Uterus (tissue), 4 donors: Measurements from ENCODE around the gene SLC35F3. TPM values are rescaled to one million over a fixed set of nuclear protein-coding genes. Genes with fewer than 3 reads are reported as not detected.

Source experiments
- DNase-seq, 2 donors: peaks; one replicate each; pipeline ENCODE4 v3.0.0-alpha.2; 2019 to 2020
- H3K27ac ChIP-seq, 2 donors: fragments of 200-600 bp; sonication (generic); 1 replicate in 1 of 2; 2 replicates in 1 of 2; pipeline ENCODE4 v1.5.1; 2016 to 2018
- H3K27me3 ChIP-seq, 2 donors: fragments of 200-600 bp; sonication (generic); one replicate each; pipeline ENCODE4 v1.5.1; 2018 to 2019; ENCODE audit warnings: control low read depth in 1 of 2
- H3K36me3 ChIP-seq, 2 donors: fragments of 200-600 bp; sonication (generic); one replicate each; pipeline ENCODE4 v1.5.1; 2019; ENCODE audit warnings: control low read depth in 1 of 2
- H3K4me1 ChIP-seq, 2 donors: fragments of 200-600 bp; sonication (generic); one replicate each; pipeline ENCODE4 v1.5.1; 2018 to 2019; ENCODE audit warnings: control low read depth in 1 of 2
- H3K4me3 ChIP-seq, 2 donors: fragments of 200-600 bp; sonication (generic); 1 replicate in 1 of 2; 2 replicates in 1 of 2; pipeline ENCODE4 v1.5.1; 2018 to 2019; ENCODE audit warnings: mild to moderate bottlenecking in 1 of 2
- H3K9me3 ChIP-seq, 2 donors: fragments of 200-600 bp; sonication (generic); one replicate each; pipeline ENCODE4 v1.5.1; 2019; ENCODE audit warnings: control low read depth in 1 of 2
- POLR2A ChIP-seq, 2 donors: fragments of 450-650 bp; IDR thresholded peaks; one replicate each; pipeline ENCODE4 v1.6.1; 2016; ENCODE audit warnings: antibody characterized with exemption in 2 of 2, mild to moderate bottlenecking in 1 of 2, moderate library complexity in 1 of 2
- intact Hi-C: fragments of 100-400 bp; cut with DNase I; formaldehyde crosslinking; loops from one replicate; pipeline ENCODE4 v1.15.1; 2023; ENCODE audit warnings: low total_unique reads
- total RNA-seq, 4 donors: library from RNA; depleted of rRNA in 3 of 4; stranded (reverse); fragments of >200 nt in 3 of 4; gene quantifications; one replicate each; pipeline versions ENCODE4 v1.1.0 to v1.2.4, GENCODE V29; 2014 to 2023
- TF ChIP-seq, protein P1 (sequence below), 4 experiments: fragments of 200-600 bp in 2 of 4; fragments of 450-650 bp in 2 of 4; sonication (generic) in 2 of 4; IDR thresholded peaks; one replicate each; pipeline ENCODE4 v1.5.1; 2016 to 2019; ENCODE audit warnings: antibody characterized with exemption in 4 of 4, mild to moderate bottlenecking in 2 of 4, moderate library complexity in 1 of 4
- donor health status: DM: yes; HTN: yes; CAD: no.

SLC35F3 gene
- total RNA-seq, 4 donors from 2014 or later: 0.24 to 0.62 (median 0.26) TPM; not detected in 1

DNA sequence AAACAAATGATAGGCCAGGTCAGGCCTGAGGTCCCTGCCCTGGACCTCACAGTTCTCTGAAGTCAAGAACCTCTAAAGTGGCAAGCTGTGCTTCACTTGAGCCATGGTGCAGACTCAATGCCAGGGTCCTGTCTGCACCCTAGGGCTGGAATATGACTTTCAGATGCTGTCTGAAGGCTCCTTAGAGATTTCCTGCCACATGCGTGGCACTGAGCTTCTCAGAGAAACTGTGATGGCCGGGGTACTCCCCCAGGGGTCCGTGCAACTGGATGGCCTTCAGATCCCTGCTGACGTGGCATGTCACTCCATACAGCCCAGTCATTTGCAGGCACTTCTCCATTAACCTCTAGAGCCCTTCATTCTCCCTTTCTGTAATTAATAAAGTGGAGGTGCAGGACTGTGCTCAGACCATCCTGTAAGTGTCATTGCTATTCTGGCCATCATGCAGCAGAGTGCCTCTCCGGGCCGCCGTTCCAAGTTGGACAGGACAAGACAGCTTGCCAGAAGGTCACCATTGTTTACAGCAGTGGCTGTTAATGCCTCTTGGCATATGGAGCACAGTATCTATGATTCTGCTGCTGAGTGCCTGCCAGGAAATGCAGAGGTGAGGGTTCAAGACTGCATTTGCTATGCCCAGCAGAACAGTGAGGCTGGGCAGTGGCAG, 263.7 kb downstream of the SLC35F3 start:
- Histone ChIP-seq H3K9me3 (no peaks in the 10 kb centered on the region), H3K27me3 (no peaks in the 10 kb centered on the region), H3K36me3 (no peaks in the 10 kb centered on the region), H3K27ac (no peak overlapping the region), H3K4me1 (no peaks in the 10 kb centered on the region), H3K4me3 (no peak overlapping the region)
- DNase-seq: no peak
- no peak for TF ChIP-seq POLR2A (IDR thresholded peaks at IDR 0.05)
- TF ChIP-seq, protein P1, sequence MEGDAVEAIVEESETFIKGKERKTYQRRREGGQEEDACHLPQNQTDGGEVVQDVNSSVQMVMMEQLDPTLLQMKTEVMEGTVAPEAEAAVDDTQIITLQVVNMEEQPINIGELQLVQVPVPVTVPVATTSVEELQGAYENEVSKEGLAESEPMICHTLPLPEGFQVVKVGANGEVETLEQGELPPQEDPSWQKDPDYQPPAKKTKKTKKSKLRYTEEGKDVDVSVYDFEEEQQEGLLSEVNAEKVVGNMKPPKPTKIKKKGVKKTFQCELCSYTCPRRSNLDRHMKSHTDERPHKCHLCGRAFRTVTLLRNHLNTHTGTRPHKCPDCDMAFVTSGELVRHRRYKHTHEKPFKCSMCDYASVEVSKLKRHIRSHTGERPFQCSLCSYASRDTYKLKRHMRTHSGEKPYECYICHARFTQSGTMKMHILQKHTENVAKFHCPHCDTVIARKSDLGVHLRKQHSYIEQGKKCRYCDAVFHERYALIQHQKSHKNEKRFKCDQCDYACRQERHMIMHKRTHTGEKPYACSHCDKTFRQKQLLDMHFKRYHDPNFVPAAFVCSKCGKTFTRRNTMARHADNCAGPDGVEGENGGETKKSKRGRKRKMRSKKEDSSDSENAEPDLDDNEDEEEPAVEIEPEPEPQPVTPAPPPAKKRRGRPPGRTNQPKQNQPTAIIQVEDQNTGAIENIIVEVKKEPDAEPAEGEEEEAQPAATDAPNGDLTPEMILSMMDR (IDR thresholded peaks at IDR 0.05): no peak
- intact Hi-C loops: no loop called here

DNA sequence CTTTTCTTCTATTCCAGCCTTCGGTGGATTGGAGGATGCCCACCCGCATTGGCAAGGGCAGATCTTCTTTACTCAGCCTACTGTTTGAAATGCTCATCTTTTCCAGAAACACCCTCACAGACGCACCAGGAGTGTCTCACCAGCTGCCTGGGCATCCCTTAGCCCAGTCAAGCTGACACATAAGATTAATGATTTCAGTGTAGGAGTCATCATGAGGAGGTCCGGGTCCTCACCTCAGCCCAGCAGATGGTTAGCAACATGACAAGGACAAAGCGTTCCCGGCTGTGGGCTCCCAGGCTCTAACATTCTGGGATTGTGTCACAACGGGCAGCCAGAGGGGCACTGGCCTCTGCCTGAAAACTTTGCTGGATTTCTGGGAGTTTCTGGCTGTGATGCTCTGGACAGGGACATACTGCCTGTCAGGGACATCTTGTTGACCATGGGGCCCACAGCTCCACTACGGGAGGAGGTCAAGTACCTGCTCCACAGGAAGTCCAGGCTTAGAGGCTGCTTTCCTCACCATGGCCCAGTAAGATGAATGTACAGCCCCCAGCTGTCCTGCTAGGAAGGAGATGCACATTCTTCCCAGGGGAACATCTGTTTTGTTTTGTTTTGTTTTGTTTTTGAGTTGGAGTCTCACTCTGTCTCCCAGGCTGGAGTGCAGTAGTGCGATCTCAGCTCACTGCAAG, 264.8 kb downstream of the SLC35F3 start:
- Histone ChIP-seq H3K36me3 (no peaks in the 10 kb centered on the region), H3K9me3 (no peaks in the 10 kb centered on the region), H3K4me1 (no peaks in the 10 kb centered on the region), H3K4me3 (no peak overlapping the region), H3K27ac (no peak overlapping the region), H3K27me3 (no peaks in the 10 kb centered on the region)
- TF ChIP-seq, protein P1 (IDR thresholded peaks at IDR 0.05): no peak
- TF ChIP-seq POLR2A (IDR thresholded peaks at IDR 0.05): no peak
- intact Hi-C loops: no loop called here
- no peak for DNase-seq

DNA sequence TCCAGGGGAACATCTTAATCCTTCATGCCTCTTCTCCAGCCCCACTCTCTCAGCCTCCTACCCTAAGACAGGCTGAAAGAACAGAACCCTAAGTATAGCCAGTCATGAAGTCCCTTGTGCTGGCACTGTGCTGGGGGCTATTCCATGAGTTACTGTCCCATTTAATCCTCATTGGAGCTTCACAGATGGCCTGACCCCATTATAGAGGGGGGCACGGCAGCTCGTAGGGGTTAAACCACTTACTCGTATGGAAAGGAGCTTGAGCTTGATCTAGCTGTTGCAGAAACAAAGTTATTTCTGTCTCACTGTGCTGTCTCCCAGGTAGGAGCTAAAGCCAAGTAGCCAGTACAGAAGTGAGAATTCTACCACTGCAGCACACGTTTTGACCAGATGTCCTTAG, 265.6 kb downstream of the SLC35F3 start:
- DNase-seq: no peak
- Histone ChIP-seq H3K4me1 (no peaks in the 10 kb centered on the region), H3K27me3 (no peaks in the 10 kb centered on the region), H3K27ac (no peak overlapping the region), H3K4me3 (no peak overlapping the region), H3K9me3 (no peaks in the 10 kb centered on the region), H3K36me3 (no peaks in the 10 kb centered on the region)
- intact Hi-C loops: no loop called here
- no peak for TF ChIP-seq POLR2A (IDR thresholded peaks at IDR 0.05)
- TF ChIP-seq, protein P1 (IDR thresholded peaks at IDR 0.05): no peak

DNA sequence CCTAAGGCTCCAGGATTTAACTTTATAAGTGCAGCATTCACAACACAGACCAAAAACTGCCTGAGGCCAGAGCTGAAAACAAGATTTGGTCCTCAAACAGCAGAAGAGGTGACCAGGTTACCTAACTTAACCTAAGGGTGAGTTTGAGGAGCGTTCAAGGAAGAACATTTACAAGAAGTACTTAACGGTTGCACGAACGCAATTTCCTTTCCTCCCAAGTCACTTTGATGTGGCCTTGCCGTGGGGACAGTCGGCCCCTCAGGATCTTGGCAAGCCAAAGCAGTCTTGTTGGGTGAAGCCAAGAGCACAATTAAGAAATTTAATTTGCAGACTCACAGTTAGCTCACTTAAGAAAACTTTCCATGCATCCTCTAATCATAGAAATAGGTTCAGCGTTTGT, 266.1 kb downstream of the SLC35F3 start:
- DNase-seq: no peak
- Histone ChIP-seq H3K27ac (no peak overlapping the region), H3K27me3 (no peaks in the 10 kb centered on the region), H3K4me1 (no peaks in the 10 kb centered on the region), H3K36me3 (no peaks in the 10 kb centered on the region), H3K4me3 (no peak overlapping the region), H3K9me3 (no peaks in the 10 kb centered on the region)
- intact Hi-C loops: no loop called here
- no peak for TF ChIP-seq POLR2A (IDR thresholded peaks at IDR 0.05)
- TF ChIP-seq, protein P1 (IDR thresholded peaks at IDR 0.05): no peak

DNA sequence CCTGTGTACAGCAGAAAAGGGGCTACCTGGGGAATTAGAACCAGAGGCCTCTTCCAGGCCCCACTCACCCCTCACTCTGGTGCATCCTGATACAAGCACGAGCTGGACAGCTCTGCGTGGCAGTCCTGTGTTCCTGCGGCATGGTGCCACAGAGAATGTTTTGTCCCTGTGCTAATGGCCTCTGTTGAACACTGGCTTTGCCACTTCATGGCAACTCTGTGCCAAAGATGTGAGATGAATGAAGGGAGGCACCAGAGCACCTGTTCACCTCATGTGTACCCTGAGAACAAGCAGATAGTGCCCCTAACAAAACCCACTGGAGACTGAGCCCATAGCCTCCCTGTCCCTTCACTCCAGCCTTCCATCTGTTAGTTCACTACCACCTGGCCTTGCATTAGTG, 269.5 kb downstream of the SLC35F3 start:
- no peak for DNase-seq
- Histone ChIP-seq H3K4me3 (no peak overlapping the region), H3K36me3 (no peaks in the 10 kb centered on the region), H3K4me1 (no peaks in the 10 kb centered on the region), H3K9me3 (no peaks in the 10 kb centered on the region), H3K27ac (no peak overlapping the region), H3K27me3 (no peaks in the 10 kb centered on the region)
- intact Hi-C loops: no loop called here
- TF ChIP-seq, protein P1 (IDR thresholded peaks at IDR 0.05): no peak
- TF ChIP-seq POLR2A (IDR thresholded peaks at IDR 0.05): no peak
